HG03025 (cell line): ENCODE measurements around the gene NACC2.

ENCODE experiments used
- ATAC-seq: cut with Tn5 transposase; IDR thresholded peaks from one replicate; pipeline ENCODE4 v1.9.1; 2021; ENCODE audit warnings: mild to moderate bottlenecking, moderate library complexity; ENCODE audit not compliant: unreplicated experiment, low FRiP score

The NACC2 gene

DNA sequence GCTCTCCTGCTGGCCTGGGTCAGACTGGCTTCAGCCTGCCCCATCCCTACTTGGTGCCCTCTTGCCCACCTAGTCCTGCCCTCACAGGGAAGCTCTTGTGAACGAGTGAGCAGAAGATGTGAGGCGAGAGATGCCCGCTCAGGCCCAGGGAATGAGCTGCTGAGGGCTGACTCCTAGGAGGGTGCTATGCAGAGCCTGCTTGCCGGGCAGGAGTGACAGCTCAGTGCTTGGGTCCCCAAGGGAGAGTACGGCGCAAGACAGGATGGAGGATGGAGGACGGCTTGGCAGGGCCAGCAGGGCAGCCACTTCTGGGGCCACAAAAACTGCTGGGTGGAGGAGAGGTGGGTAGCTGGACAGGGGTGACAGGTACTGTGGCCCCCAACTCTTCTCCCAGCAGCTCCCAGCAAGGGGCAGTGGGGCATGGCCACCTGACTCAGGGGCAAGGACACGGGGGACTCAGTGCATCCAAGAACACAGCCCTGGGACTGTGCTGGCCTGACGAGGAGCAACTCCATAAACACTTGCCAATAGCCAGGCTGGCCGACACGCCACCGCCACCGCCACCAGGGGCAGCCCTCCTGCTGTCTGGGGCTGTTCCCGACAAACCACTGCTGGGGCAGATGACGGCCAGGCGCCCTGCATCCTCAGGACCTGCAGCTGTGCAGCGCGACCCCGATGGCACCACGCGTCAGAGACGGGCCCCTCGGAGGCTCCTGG is 78.4 kb downstream of the NACC2 start:
- ATAC-seq, result no peak

DNA sequence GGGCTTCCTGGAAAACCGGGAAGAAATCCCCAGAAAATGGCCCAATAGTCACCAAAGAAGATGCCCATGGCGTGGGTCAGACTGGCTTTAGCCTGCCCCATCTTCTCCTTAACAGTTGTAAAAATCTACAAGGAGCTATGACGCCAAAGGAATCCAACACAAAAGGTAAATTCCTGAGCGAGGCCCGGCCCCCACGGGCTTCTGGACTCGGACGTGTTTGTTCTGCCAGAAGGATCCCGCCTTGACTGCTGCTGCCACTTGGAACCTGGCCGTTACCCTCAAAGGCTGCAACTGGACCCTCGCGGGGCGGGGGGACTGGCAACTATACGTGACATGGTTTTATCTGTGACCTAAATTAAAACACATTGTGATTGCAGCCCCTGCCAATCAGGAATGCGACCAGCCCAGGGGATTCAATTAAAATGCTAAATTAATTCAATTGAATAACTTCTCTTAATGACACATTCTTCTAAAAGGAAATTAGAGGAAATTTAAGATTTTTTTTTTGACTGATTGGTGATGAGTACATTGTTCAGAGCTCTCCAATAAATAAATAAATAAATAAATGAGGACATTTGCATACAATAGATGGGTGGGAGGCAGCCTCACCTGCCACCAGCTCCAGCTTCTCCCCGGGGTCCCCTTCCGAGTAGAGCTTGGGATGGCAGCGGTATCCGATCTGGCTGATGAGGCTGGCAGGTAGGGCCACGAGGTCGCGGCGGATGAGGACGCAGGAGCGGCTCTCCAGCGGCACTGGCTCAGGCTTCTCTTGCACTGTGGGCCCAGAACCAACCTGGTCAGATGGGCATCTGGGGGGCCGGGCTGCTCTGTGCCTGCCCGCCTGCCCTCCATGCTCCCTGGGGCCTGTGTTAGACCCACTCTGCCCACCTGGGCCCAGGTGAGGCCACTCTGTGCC is 79.2 kb downstream of the NACC2 start:
- ATAC-seq, result no peak

DNA sequence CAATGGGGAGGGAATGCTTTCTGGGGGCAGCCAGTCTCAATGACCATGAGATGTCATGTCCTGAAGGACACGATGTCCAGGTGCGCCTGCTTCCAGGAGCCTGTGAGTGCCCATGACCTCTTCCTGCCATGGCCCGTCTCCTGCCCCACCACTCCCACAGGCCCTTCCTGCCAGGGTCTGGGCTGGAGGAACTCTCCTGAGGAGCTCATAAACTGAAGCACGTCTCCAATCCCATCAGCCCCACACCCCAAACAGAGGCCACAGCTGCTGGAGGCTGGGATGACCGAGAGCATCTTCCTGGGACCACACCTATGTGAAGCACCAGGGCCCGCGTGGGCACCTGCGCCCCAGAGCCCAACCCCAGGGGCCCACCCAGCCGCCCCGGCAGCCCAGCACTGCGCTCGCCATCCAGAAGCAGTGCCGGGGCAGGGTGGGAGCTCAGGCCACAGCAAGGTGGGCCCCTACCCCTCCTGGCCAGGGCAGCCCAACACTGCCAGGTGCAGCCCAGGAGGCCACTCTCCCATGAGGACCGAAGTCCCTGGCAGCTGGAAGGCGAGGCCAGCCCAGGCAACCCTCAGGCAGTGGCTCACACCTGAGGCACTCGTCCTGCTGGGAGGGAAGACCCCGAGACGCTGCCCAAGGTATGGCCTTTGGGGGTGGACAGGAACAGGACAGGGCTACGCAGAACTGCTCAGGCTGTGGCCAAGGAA is 80.0 kb downstream of the NACC2 start:
- no peak for ATAC-seq

GRCh38 chr9:136014147-136014923 is 80.8 kb downstream of the NACC2 start:
- ATAC-seq, result no peak

DNA sequence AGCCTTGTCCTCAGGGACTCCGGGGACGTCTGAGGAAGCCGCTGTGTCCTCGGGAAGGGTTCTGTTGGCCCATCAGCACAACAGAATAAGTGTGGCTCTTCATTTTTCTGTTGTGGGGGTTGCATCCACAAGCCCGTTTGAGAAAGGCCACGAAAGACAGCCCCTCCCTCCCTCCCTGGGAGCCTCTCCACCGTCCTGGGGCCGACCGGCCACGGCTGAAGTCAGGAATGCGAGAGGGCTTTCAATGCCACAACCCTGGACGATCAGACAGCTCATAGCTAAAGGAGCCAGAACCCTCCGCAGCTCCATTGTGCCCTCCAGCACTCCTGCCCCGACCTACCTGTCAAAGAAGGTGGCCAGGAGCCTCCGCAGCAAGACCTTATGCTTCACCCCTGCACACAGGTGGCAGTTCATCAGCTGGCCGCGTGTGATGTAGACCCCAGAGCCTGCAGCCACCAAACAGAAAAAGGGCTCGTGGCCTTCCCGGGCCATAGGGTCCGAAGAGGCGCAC is 81.5 kb downstream of the NACC2 start:
- no peak for ATAC-seq

DNA sequence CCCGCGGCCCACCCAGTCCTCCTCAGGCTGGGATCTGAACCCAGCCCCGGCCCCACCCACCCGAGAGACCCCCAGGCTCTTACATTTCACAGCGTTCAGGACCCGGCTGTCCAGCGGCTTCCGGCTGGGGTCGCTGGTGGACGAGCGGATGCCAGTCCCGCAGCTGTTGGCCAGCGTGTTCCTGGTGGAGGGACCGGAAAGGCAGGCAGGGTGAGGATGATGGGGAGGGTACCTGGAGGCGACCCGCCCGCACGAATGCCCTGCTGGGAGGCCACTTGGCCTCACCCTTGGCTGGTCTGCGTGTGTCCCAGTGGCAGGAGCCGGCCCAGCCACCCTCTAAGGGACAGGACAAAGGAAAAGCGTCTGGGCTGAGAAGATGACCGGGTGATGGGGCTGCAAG is 82.0 kb downstream of the NACC2 start:
- ATAC-seq, result no peak

DNA sequence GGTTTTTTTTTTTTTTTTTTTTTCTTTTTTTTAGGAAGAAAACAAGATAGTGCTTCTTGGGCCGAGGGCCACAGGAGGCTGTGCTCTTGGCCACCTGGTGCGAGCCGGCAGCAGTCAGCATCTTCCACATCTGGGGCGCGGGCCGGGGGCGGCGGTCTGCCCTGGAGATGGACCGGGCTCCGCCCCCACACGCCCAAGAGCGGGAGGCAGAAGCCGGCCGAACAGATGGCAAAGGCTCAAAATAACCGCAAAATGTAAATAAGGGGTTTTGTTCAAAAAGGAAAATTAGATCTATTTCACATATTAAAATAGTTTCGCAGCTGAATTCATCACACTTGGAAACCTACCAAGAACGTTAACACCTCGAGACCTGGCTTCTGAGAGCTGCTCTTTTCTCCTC is 82.4 kb downstream of the NACC2 start:
- ATAC-seq, result no peak

DNA sequence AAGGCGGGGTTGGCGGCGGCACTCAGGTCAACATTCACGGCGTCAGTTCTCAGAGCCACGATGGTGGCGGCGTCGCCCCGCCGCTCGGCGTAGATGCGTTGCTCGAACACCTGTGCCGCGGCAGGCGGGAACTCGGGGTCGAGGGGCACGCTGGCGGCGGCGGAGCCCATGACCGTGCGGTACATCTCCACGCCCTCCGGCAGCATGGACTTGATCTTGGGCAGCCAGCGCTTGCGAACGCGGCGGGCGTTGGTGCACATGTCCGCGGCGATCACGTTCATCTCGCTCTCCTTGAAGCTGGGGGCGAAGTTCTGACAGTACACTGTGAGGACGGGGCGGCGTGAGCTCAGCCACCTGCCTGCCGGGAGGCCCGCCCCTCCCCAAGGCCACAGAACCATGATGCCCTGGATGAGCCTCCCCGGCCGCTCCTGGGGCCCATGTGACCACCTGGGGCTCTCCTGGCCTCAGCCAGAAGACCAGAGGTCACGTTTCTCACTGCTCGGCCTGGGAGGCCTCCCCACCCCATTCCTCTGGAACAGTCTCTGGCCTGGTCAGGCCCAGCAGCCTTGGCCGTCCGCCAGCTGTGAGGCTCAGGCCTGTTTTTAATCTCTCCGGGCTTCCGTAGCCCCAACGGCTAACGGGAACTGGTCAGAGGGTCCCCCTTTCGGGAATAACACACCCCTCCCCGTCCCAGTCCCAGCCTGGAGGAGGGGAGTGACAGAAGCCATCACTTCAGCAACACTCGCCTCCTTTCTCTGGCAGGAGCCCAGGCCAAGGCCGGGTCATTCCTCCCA is 83.2 kb downstream of the NACC2 start:
- ATAC-seq, result no peak

DNA sequence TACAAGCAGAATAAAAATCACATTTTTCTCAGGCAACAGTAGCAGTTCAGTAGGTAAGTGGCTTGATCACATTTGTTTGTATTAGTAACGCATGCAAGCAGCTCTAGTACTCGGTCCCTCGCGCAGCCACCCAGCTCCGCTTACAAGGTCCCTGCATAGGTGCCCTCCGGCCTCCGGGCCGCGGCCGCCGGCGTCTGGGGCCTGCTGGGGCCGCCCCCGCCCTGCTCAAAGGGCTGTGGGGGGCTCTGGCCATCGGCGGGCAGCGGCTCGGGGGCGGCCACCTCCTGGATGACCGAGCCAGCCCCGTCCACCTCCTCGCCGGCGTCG is 83.8 kb downstream of the NACC2 start:
- no peak for ATAC-seq

- no peak for ATAC-seq
These were observed 84.3 kb downstream of the NACC2 start for GRCh38 chr9:136010615-136011361.

DNA sequence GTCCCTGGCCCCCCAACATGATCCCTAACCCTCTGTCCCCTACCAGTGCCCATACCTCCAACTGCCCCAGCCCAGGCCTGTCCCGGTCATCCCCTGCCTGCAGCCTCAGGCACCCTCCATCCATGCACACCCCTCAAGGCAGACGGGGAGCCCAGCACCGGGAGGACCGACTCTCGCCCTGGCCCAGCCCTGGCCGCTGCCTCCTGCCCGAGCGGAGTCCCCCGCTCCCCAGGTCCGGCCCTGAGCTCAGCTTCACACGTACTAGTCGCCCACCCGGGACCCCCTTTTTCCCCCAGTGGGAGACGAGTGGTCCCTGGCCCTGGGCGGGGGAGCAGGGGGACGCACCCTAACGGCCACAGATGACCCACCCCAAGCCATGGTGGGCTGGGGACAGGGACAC is 84.9 kb downstream of the NACC2 start:
- no peak for ATAC-seq

DNA sequence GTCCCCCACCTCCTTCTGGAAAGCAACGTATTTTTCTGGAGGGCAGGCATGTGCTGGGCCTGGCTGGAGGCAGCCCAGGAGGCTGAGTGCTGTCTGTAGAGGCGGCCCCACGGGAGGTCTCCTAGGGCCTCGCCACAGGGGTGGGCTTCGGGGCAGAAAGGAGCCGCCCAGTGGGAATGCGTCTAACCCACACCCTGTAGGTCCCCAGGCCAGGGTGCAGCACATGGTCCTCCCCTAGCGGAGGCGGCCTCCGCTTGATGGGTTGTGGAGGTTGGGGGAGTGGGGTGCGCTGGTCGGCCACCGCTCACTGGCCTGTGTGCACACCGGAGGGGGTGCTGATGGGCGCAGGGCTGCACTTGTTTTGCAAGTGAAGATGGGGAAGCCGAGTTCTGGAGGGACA is 85.6 kb downstream of the NACC2 start:
- ATAC-seq, result no peak

DNA sequence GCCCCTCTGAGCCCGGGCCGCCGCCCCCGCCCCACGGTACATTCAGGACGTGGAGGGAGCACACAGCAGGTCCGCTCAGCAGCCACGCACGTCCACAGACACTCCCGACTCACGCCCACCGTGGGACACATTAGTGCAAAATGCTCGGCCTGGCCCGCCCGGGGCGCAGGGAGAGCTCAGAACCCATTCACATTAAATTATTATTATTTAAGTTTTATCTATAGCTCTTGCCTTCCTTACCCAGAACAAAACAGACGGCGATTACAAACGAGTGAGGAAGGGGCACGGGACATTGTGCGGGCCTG is 86.4 kb downstream of the NACC2 start:
- no peak for ATAC-seq

DNA sequence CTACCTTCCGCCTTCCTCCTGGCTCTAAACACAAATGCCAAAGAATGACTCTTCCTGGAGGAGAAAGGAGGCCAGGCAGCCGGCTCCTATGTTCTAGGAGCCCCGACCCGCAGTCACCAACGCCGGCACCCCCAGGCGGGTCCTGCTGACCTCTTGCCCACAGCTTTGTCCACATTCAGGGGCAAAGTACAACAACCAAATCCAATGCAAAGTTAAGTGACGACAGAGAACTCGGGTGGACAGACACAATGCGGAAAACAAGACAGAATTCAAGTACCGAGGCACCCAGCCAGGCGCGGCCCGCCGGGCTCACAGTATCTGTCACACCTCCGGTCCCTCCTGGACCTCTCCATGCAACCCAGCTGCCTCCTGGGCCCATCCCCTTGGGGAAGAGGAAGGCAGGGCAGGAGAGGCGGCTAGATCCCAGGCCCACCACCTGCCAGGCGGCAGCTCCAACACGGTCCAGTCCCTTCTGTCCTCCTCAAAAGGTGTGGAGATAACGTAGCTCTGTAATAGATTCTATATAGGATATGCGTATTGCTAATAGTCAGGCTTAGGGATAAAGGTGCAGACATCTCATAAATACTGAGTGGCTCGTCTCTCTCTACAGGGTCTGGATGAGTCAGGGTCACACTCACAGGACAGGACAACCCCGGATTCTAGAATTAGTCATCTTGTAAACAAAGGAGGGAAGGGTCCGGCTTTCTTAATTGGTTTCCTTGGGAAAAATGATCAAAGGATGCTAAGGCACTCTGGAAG is 87.0 kb downstream of the NACC2 start:
- ATAC-seq, result no peak

GRCh38 chr9:136007276-136007933 is 87.7 kb downstream of the NACC2 start:
- ATAC-seq, result no peak

- ATAC-seq, result no peak
These were observed 88.9 kb downstream of the NACC2 start for GRCh38 chr9:136006169-136006568.

DNA sequence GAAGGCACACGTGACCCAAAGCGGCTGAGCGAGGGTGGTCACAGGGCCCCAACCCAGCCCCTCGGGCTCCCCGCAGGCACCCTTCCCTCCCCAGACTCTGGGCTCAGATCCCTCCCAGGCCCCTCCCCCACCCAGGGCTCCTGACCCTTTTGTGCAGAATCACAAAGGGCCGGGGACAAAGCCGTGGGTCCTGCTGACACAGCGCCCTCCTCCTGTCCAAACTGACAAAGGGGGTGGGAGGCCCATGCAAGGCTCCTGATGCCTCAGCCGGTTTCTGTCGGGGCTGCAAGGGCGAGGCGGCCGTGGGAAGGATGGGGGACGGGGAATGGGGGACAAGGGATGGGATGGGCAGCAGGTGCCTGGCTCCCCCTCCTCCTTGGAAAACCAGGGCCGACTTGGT is 90.4 kb downstream of the NACC2 start:
- ATAC-seq, result no peak

- no peak for ATAC-seq
These were observed 90.9 kb downstream of the NACC2 start for GRCh38 chr9:136004219-136004618.
